Esophagus muscularis mucosa (tissue), 4 donors: ENCODE results near the gene SEPTIN3. TPM values are rescaled to one million over a fixed set of nuclear protein-coding genes. Genes with fewer than 3 reads are reported as not detected.

ENCODE experiments used
- DNase-seq: peaks from one replicate; pipeline ENCODE4 v3.0.0-alpha.2; 2017; ENCODE audit errors: extremely low spot score
- H3K27ac ChIP-seq, 4 donors: fragments of 200-600 bp; sonication (generic); replicated peaks in 1 of 4; 1 replicate in 3 of 4; 2 replicates in 1 of 4; pipeline ENCODE4 v1.5.1; 2016 to 2019; ENCODE audit warnings: mild to moderate bottlenecking in 1 of 4
- H3K27me3 ChIP-seq, 4 donors: fragments of 200-600 bp; sonication (generic); one replicate each; pipeline versions ENCODE4 v1.5.1 to v1.6.0; 2016 to 2019
- H3K36me3 ChIP-seq, 4 donors: fragments of 200-600 bp; sonication (generic); one replicate each; pipeline ENCODE4 v1.5.1; 2016 to 2019
- H3K4me1 ChIP-seq, 4 donors: fragments of 200-600 bp; sonication (generic); one replicate each; pipeline ENCODE4 v1.5.1; 2016 to 2019
- H3K4me3 ChIP-seq, 4 donors: fragments of 200-600 bp; sonication (generic); 1 replicate in 2 of 4; 2 replicates in 2 of 4; pipeline ENCODE4 v1.5.1; 2016 to 2019; ENCODE audit warnings: mild to moderate bottlenecking in 4 of 4, moderate library complexity in 1 of 4
- H3K9me3 ChIP-seq, 4 donors: fragments of 200-600 bp; sonication (generic); 1 replicate in 3 of 4; 2 replicates in 1 of 4; pipeline ENCODE4 v1.5.1; 2016 to 2019
- CTCF ChIP-seq, 3 experiments: fragments of 200-600 bp in 2 of 3; fragments of 450-650 bp in 1 of 3; sonication (generic) in 2 of 3; IDR thresholded peaks; one replicate each; pipeline ENCODE4 v1.5.1; 2017 to 2019; ENCODE audit warnings: antibody characterized with exemption in 3 of 3, mild to moderate bottlenecking in 2 of 3, moderate library complexity in 1 of 3
- EP300 ChIP-seq: sonication (generic); formaldehyde crosslinking; IDR thresholded peaks from one replicate; pipeline ENCODE4 v1.6.1; 2017; ENCODE audit warnings: antibody characterized with exemption
- POLR2A ChIP-seq: fragments of 450-650 bp; IDR thresholded peaks from one replicate; pipeline ENCODE4 v1.6.1; 2017; ENCODE audit warnings: antibody characterized with exemption, moderate library complexity, mild to moderate bottlenecking, low read depth
- POLR2AphosphoS5 ChIP-seq, 2 donors: sonication (generic); formaldehyde crosslinking; IDR thresholded peaks; one replicate each; pipeline ENCODE4 v1.6.1; 2017; ENCODE audit warnings: antibody characterized with exemption in 2 of 2
- WGBS: methylation state at CpG from one replicate; pipeline ENCODE4 v1.1.5; 2018; 5-methylcytosine and 5-hydroxymethylcytosine counted together
- intact Hi-C: fragments of 100-400 bp; cut with DNase I; formaldehyde crosslinking; loops from one replicate; pipeline ENCODE4 v1.15.1; 2023
- total RNA-seq, 4 donors: library from RNA; depleted of rRNA; stranded (reverse); fragments of >200 nt; gene quantifications; one replicate each; pipeline versions ENCODE4 v1.1.0 to v1.2.1, GENCODE V29; 2016

The SEPTIN3 gene
- total RNA-seq, 4 donors from 2014 or later: under 0.01 to 0.50 (median 0.36) TPM

- H3K4me3 ChIP-seq: no peak overlapping the region
- DNase-seq: no peak
- no peaks in the 10 kb centered on the region for H3K27me3 ChIP-seq
- WGBS: 84% methylated on average over 5 of the region's 5 CpGs
- peaks cover 0 to 17% (median 13%) of the 10 kb centered on the region in 4 donors for H3K4me1 ChIP-seq
- intact Hi-C loops: no loop called here
- no peaks in the 10 kb centered on the region for H3K36me3 ChIP-seq
- H3K9me3 ChIP-seq: peaks cover 0 to 8% (median 0%) of the 10 kb centered on the region in 4 donors
- TF ChIP-seq CTCF (IDR thresholded peaks at IDR 0.05): no peak
- no peak for TF ChIP-seq POLR2AphosphoS5 (IDR thresholded peaks at IDR 0.05)
- no peak for TF ChIP-seq POLR2A
- no peak for TF ChIP-seq EP300
- H3K27ac ChIP-seq: no peak overlapping the region
Measured at GRCh38 chr22:41996826-41997225, 27.6 kb downstream of the SEPTIN3 start.

- DNase-seq: no peak
- intact Hi-C loops: no loop called here
- Histone ChIP-seq H3K4me1 (peaks cover 0 to 17% (median 13%) of the 10 kb centered on the region in 4 donors), H3K36me3 (no peaks in the 10 kb centered on the region), H3K27ac (peak within 1 kb of the TSS in 2 of 4 donors; percentile 48), H3K4me3 (peak within 1 kb of the TSS; percentile 51 to 66 (median 55)), H3K9me3 (peaks cover 0 to 12% (median 0%) of the 10 kb centered on the region in 4 donors), H3K27me3 (no peaks in the 10 kb centered on the region)
- TF ChIP-seq POLR2A: no peak
- no peak for TF ChIP-seq EP300
- peak; percentile 74 to 77 for TF ChIP-seq POLR2AphosphoS5 (IDR thresholded peaks at IDR 0.05)
- no peak for TF ChIP-seq CTCF (IDR thresholded peaks at IDR 0.05)
- WGBS: 35% methylated on average over 31 of the region's 71 CpGs
Measured at GRCh38 chr22:41998361-41999261, 29.4 kb downstream of the SEPTIN3 start, which contains the start of gene WBP2NL. Gene WBP2NL, plus strand, starts transcription at chr22:41998788. Its CDS starts 31 bp downstream, at chr22:41998819.

GRCh38 chr22:42000466-42000865 lies 31.2 kb downstream of the SEPTIN3 start:
- Histone ChIP-seq H3K36me3 (no peaks in the 10 kb centered on the region), H3K27ac (no peak overlapping the region), H3K27me3 (no peaks in the 10 kb centered on the region), H3K9me3 (peaks cover 0 to 21% (median 6%) of the 10 kb centered on the region in 4 donors), H3K4me1 (peaks cover 0 to 17% (median 13%) of the 10 kb centered on the region in 4 donors), H3K4me3 (no peak overlapping the region)
- intact Hi-C loops: no loop called here
- DNase-seq: no peak
- 97% methylated on average over 8 of the region's 8 CpGs for WGBS
- TF ChIP-seq EP300 (no peak), POLR2A (no peak), CTCF (IDR thresholded peaks at IDR 0.05) (no peak), POLR2AphosphoS5 (IDR thresholded peaks at IDR 0.05) (no peak)

- peaks cover 0 to 17% (median 13%) of the 10 kb centered on the region in 4 donors for H3K4me1 ChIP-seq
- intact Hi-C loops: no loop called here
- peaks cover 0 to 21% (median 6%) of the 10 kb centered on the region in 4 donors for H3K9me3 ChIP-seq
- no peak for DNase-seq
- TF ChIP-seq CTCF (IDR thresholded peaks at IDR 0.05) (no peak), POLR2A (no peak), EP300 (no peak), POLR2AphosphoS5 (IDR thresholded peaks at IDR 0.05) (no peak)
- 75% methylated on average over 8 of the region's 8 CpGs for WGBS
- H3K36me3 ChIP-seq: no peaks in the 10 kb centered on the region
- no peaks in the 10 kb centered on the region for H3K27me3 ChIP-seq
- H3K27ac ChIP-seq: no peak overlapping the region
- no peak overlapping the region for H3K4me3 ChIP-seq
Measured at GRCh38 chr22:42001121-42001520, 31.9 kb downstream of the SEPTIN3 start.
